IMR-90 (cell line): ENCODE measurements around the gene MEF2C.

Experiments
- CEBPB ChIP-seq: IDR thresholded peaks from 2 replicates; pipeline ENCODE4 v1.6.1; 2012; ENCODE audit warnings: low read depth, low read length, improper control_type of control experiment
- POLR2A ChIP-seq: IDR thresholded peaks from 2 replicates; pipeline ENCODE4 v1.6.1; 2012; ENCODE audit warnings: mild to moderate bottlenecking, low read depth, low read length
- TF ChIP-seq, protein P1 (sequence below): fragments of 150-350 bp; IDR thresholded peaks from 2 replicates; pipeline ENCODE4 v1.6.1; 2017; ENCODE audit warnings: mild to moderate bottlenecking, antibody characterized with exemption, low read length, low read depth
- TF ChIP-seq, protein P2 (sequence below): conservative IDR thresholded peaks from 2 replicates; pipeline ENCODE4 v1.5.1; 2012; ENCODE audit warnings: mild to moderate bottlenecking, low read depth, low read length, improper control_type of control experiment

DNA sequence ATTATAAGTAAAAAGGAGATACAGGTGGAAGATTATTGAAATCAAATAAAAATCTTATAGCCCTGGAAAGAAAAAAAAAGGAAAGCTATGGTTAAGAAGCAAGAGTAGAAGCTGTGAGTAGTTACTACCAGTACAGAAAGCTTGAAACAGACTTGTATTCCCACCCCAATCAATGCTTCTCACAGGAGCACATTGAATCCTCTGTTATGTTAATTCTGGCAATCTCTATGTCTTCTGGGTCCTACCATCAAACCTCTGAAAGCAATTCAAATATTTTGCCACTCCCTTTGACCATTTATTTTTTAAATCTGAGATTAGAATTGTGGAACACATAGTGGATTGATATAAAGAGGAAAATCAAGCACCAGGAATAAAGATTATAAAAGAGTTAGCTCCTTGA lies 186.5 kb downstream of the MEF2C start:
- TF ChIP-seq, protein P1, sequence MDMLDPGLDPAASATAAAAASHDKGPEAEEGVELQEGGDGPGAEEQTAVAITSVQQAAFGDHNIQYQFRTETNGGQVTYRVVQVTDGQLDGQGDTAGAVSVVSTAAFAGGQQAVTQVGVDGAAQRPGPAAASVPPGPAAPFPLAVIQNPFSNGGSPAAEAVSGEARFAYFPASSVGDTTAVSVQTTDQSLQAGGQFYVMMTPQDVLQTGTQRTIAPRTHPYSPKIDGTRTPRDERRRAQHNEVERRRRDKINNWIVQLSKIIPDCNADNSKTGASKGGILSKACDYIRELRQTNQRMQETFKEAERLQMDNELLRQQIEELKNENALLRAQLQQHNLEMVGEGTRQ: no peak
- TF ChIP-seq, protein P2, sequence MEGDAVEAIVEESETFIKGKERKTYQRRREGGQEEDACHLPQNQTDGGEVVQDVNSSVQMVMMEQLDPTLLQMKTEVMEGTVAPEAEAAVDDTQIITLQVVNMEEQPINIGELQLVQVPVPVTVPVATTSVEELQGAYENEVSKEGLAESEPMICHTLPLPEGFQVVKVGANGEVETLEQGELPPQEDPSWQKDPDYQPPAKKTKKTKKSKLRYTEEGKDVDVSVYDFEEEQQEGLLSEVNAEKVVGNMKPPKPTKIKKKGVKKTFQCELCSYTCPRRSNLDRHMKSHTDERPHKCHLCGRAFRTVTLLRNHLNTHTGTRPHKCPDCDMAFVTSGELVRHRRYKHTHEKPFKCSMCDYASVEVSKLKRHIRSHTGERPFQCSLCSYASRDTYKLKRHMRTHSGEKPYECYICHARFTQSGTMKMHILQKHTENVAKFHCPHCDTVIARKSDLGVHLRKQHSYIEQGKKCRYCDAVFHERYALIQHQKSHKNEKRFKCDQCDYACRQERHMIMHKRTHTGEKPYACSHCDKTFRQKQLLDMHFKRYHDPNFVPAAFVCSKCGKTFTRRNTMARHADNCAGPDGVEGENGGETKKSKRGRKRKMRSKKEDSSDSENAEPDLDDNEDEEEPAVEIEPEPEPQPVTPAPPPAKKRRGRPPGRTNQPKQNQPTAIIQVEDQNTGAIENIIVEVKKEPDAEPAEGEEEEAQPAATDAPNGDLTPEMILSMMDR: no peak
- TF ChIP-seq POLR2A (no peak), CEBPB (no peak)
